WTC11 (cell line): ENCODE data around the gene LRRC8D.

ENCODE experiments used
- ESRRA ChIP-seq: sonication (generic); formaldehyde crosslinking; IDR thresholded peaks from 2 replicates; pipeline ENCODE4 v1.8.1; 2022; ENCODE audit warnings: mild to moderate bottlenecking, missing genetic modification reagents, borderline replicate concordance
- FOXJ3 ChIP-seq: sonication (generic); formaldehyde crosslinking; IDR thresholded peaks from 2 replicates; pipeline ENCODE4 v1.9.0; 2021; ENCODE audit warnings: missing genetic modification reagents, mild to moderate bottlenecking, borderline replicate concordance
- JUN ChIP-seq: sonication (generic); formaldehyde crosslinking; IDR thresholded peaks from 2 replicates; pipeline ENCODE4 v1.8.0; 2023; ENCODE audit warnings: mild to moderate bottlenecking, missing genetic modification reagents
- NFE2L1 ChIP-seq: sonication (generic); formaldehyde crosslinking; IDR thresholded peaks from 2 replicates; pipeline ENCODE4 v1.8.1; 2023; ENCODE audit warnings: missing genetic modification reagents
- ZNF138 ChIP-seq: sonication (generic); formaldehyde crosslinking; conservative IDR thresholded peaks from 2 replicates; pipeline ENCODE4 v1.8.1; 2022; ENCODE audit warnings: mild to moderate bottlenecking, moderate library complexity, missing genetic modification reagents
- TF ChIP-seq, protein P1 (sequence below): fragments of 200-600 bp; IDR thresholded peaks from 2 replicates; pipeline ENCODE4 v1.8.0; 2022; ENCODE audit warnings: antibody characterized with exemption
- TF ChIP-seq, protein P2 (sequence below): sonication (generic); formaldehyde crosslinking; IDR thresholded peaks from 2 replicates; pipeline ENCODE4 v1.8.0; 2022; ENCODE audit warnings: mild to moderate bottlenecking, missing genetic modification reagents
- TF ChIP-seq, protein P3 (sequence below): sonication (generic); formaldehyde crosslinking; IDR thresholded peaks from 2 replicates; pipeline ENCODE4 v1.8.1; 2022; ENCODE audit warnings: mild to moderate bottlenecking, missing genetic modification reagents, moderate library complexity, borderline replicate concordance

DNA sequence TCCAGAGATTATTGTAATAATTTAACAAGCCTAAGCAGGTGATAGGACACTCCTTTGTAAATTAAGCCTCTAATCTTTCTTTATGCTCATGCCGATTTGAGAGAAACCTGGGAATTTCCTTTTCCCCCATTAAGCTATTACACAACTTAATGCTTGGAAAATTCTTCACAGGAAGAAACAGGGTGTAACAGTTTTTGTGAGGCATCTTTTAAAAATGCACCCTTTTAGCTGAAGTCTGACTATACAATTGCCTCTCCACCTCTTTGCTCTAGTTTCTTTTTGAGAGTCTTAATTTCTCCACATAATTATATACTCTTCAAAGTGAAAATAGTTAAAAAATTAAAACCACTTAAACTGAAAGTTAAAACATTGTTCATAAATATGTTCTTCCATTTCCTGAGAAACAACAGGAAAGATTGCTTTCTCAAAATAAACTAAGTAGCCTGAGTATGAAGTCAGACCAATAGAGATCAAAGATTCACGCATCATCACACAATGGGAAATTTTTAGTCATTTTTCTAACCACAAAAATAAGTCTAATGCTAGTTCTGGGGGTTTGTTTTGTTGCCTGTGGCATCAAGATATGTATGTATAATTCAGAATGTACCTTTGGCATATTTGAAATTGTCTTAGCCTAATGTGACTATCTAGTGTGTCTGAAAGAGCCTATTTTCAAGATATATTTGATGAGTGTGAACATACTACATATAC is 34.7 kb downstream of the LRRC8D start:
- no peak for TF ChIP-seq ESRRA
- TF ChIP-seq, protein P1, sequence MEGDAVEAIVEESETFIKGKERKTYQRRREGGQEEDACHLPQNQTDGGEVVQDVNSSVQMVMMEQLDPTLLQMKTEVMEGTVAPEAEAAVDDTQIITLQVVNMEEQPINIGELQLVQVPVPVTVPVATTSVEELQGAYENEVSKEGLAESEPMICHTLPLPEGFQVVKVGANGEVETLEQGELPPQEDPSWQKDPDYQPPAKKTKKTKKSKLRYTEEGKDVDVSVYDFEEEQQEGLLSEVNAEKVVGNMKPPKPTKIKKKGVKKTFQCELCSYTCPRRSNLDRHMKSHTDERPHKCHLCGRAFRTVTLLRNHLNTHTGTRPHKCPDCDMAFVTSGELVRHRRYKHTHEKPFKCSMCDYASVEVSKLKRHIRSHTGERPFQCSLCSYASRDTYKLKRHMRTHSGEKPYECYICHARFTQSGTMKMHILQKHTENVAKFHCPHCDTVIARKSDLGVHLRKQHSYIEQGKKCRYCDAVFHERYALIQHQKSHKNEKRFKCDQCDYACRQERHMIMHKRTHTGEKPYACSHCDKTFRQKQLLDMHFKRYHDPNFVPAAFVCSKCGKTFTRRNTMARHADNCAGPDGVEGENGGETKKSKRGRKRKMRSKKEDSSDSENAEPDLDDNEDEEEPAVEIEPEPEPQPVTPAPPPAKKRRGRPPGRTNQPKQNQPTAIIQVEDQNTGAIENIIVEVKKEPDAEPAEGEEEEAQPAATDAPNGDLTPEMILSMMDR: no peak
- TF ChIP-seq, protein P2, sequence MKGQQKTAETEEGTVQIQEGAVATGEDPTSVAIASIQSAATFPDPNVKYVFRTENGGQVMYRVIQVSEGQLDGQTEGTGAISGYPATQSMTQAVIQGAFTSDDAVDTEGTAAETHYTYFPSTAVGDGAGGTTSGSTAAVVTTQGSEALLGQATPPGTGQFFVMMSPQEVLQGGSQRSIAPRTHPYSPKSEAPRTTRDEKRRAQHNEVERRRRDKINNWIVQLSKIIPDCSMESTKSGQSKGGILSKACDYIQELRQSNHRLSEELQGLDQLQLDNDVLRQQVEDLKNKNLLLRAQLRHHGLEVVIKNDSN (CRISPR knock-in tag): no peak
- no peak for TF ChIP-seq JUN (CRISPR knock-in tag)
- TF ChIP-seq, protein P3, sequence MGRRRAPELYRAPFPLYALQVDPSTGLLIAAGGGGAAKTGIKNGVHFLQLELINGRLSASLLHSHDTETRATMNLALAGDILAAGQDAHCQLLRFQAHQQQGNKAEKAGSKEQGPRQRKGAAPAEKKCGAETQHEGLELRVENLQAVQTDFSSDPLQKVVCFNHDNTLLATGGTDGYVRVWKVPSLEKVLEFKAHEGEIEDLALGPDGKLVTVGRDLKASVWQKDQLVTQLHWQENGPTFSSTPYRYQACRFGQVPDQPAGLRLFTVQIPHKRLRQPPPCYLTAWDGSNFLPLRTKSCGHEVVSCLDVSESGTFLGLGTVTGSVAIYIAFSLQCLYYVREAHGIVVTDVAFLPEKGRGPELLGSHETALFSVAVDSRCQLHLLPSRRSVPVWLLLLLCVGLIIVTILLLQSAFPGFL (CRISPR knock-in tag): no peak
- no peak for TF ChIP-seq NFE2L1 (CRISPR knock-in tag)
- TF ChIP-seq FOXJ3 (CRISPR knock-in tag): no peak
- no peak for TF ChIP-seq ZNF138 (CRISPR knock-in tag)
